CD4-positive, alpha-beta T cell treated with Interleukin-21 for 1 hour (primary cell): ENCODE measurements around the gene DNAJC15.
"Not testable (repeated sequence)": the region's sequence is repeated elsewhere in the genome, so short reads cannot be mapped to it uniquely, and the experiment has no call there.

Experiments used
- DNase-seq: peaks from one replicate; pipeline ENCODE4 v3.0.0-alpha.2; 2020

Gene DNAJC15

DNA sequence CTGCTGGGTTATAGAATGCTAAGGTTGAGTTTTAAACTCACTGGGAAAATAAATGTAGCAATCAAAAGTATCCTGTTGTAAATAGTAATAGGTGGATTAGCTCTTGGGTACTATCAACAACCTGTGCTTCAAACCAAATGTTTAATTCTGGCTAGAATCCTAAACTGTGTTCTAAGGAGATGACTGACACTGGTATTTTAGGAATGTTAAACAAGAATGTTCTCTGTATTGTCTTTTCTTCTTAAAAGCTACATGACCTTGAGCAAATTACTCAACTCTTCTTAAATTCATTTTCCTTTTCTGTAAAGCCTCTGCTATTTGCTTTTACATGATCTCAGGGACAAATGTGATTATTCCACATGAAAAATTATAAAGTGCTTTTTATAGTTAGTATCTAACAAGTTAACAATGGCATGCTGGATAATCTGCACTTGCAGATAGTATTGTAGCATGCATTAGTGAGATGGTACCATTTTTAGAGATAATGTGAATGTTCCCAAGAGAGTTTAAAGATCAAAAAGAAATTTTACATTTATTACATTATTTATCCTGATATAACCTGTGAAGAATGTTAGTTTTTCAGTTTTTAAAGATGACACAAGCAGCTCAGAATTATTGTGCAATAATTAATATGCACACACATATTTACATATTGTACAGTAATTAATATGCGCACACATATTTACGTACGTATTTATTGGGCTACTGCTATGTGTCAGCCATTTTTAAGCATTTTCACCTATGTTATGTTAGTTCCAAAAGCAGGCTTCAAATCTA lies 17.7 kb upstream of the DNAJC15 start:
- no peak for DNase-seq

DNA sequence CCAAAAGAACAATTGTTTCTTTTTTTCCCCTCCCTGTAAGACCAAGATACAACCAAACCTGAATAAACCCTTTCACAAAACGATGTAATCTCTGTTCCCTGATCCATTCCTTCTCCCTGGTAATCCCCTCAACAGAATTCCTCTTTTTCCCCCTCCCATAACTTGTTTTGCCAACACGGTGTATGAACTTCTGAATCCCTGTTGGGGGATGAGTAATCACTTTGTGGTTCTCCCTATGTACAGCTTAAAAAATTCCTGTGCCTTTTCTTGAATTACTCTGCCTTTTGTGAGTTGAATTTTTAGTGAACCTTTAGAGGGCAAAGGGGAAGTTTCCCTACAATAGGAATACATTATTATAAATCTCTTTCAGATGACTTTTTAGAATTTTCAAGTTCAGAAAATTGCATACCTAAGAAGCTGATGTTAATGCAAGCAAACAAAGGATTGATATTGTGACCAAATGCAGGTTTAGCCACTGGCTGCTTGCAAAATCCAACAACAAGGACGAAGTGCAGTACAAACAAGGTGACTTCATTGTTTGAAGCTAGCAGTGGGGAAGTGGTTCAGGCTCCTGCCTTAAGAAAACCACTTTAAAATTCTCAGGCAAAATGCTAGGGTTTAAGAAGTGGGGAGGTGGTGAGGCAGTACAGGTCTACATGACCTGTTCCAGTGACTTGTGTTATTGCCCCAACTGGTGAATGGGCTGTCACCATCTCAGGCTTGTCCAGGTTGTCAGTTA lies 16.3 kb upstream of the DNAJC15 start:
- DNase-seq: no peak

DNA sequence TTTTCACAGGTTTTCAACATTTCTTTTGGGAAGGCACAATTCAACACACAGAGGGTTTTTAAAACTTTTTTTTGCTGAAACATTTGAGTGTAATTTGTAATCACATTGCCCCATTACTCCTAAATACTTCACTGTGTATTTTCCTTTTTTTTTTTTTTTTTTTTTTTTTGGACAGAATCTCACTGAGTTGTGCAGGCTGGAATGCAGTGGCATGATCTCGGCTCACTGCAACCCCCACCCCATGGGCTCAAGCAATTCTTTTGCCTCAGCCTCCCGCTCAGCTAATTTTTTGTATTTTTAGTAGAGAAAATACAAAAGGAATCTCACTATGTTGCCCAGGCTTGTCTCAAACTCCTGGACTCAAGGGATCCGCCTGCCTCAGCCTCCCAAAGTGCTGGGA lies 14.8 kb upstream of the DNAJC15 start:
- DNase-seq: no peak

DNA sequence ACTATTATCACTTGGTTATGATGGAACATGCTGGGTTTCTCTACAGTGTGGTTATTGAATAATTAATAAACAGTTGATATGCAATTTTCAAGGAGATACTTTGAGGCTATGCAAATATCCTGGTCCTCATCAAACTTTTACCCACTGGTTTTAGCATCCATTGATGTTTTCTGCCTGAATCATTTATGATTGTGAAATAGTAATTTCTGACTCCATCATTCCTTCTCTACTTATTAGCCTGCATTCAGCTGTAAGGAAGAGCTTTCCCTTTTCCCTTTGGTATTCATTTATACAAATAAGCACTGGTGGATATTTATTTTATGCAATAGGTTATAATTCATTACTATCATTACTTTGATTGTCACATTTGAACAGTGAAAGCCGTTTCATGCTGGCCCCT lies 13.9 kb upstream of the DNAJC15 start:
- DNase-seq: no peak

DNA sequence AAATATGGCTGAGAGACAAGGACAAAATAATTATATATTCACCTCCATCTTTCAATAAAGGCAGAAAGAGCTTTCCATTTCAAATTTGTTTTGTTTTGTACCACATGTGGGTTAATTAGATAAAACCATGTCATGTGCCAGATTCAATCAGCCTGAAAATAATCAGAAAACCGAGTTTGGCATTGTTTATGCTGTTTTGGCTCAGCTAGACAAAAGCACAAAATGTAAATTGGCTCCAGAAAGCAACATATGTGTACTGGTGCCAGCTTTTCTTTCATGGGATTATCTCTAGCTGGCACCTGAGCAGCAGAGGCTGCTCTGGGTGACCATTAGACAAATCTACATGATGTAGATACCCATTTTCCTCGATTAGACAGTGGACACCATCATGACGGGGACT lies 9.2 kb upstream of the DNAJC15 start:
- DNase-seq: no peak

DNA sequence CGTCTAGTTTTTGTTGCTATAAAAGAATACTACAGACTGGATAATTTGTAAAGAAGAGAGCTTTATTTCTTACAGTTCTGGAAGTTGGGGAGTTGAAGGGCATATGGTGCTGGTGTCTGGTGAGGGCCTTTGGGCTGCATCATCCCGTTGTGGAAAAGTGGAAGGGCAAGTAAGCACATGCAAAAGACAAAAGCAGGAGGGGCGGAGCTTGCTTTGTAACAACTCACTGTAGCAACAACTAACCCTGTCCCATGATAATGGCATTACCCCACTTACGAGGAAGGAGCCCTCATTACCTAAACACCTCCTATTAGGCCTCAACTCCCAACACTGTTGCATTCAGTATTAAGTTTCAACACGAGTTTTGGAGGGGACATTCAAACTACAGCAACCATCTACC lies 7.2 kb upstream of the DNAJC15 start:
- no peak for DNase-seq

DNA sequence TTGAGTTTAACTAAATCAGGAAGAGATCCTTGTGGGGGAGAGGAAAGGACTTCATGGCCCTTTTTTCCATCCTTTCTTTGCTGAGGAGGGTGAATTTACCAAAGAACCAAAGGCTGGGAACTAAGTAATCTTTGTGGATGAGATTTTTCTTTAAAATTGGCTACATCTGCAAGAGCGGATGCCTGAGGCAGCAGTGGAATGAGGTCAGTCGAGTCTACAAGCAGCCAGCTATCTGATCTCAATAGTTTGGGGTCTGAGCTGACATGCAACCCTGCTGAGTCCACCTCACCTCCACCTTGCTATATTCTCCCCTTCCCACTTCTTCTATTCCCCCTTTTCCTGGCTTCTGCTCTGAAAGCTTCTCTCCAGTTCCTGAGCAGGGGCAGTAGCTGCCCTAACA lies 3.6 kb upstream of the DNAJC15 start:
- no peak for DNase-seq

DNA sequence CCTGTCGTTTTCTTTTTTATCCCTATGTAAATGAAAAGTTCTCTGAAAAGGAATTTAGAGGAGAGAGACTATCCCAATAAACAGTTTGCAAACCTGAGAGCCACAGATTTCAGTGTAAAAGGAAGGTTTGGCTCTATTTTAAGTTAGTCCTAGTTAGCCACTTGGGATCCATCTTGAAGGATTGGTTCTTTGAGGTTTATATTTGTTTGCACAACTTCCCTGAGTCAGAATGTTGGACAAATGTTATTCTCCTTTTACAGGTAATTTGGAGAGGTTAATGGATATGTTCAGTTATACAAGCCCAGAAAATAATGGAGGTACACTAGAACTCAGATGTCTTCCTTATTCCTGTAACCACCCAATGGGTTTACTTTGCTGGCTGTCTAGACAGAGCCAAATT lies 2.6 kb upstream of the DNAJC15 start:
- no peak for DNase-seq

DNA sequence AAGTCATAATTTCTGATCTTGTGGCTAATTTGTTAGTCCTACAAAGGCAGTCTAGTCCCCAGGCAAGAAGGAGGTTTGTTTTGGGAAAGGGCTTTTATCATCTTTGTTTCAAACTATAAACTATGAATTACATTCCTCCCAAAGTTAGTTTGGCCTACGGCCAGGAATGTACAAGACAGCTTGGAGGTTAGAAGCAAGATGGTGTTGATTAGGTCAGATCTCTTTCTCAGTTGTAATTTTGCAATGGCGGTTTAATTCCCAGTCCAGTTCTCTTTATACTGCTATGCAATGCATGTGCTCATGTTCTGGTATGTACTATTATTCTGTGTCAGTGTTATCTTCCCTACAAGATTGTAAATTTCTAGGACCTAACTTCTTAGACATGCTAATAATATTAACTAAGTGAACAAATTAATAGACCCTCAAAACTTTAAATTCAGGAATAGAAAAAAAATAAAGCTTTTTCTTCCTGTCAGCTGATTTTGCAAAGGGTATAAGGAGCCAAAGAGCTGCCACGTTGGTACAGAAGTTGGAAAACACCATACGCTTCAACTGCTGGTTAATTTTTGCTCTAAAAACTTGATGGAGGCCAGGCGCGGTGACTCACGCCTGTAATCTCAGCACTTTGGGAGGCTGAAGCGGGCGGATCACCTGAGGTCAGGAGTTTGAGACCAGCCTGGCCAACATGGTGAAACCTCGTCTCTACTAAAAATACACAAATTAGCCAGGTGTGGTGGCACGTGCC lies 1.3 kb upstream of the DNAJC15 start:
- no peak for DNase-seq

DNA sequence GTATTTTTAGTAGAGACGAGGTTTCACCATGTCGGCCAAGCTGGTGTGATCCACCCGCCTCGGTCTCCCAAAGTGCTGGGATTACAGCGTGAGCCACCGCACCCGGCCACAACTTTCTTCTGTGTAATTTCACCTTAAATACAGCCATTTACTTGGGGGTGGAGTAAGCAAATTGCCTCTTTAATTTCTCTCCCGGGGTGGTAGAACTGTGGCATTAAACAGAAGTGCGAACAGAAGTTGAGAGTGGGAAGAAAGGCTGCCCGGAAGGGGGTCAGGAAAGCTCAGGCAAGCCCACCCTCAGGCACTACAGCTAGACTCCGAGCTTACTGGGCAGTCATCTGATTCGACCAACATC lies 475 bp upstream of the DNAJC15 start:
- DNase-seq: no peak

DNA sequence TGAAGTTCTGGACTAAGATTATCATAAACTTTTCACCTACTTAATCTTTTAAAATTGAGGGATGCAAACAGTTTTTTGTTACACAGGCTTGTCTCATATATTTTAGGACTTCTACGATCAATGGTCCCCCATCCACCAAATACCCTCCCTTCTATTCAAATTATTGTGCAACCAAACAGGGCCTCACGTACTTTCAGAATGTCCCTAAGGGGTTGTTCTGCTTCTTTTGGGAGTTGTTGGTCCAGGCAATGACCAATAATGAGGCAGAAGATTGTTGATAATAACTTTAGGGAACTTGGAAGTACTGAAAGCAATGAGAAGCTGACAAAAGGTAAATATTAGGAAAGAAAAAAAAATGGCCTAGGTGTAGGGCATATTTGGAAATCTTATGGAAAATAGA lies 2.9 kb downstream of the DNAJC15 start:
- DNase-seq: no peak

DNA sequence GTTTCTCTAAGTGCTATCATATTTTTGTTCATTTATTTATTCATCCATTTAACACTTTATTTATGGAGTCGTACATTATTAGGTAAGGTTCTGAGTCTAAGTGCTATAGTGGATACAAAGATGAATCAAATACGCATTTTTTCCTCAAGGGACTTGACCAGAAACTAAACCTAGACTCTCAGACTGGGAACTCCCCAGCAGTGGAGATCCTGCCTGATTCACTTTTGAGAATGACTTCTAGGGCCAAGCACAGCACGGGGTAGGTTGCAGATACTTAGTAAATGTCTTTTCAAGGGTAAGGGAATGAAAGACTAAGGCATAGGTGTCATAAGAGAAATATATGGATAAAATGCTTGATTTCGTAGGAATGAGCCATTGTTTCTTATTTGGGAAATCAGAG lies 7.2 kb downstream of the DNAJC15 start:
- no peak for DNase-seq

DNA sequence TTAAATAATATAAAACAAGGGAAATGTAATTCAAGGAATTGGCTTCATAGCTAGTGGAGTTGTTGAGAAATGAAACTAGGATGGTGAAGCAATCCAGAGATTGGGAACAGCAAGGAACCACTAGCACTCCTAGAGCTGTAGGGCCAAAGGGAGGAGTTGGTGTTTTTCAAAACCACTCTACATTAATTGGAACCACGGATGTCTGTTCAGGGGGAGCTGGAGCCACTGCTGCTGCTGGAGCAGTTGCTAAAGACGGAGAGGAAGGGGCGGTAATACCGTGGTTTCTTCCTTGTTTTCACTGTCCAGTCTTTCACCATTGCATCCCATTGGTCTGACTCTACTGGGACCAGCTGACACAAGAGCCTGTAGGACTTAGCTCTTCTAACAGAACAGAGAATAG lies 8.5 kb downstream of the DNAJC15 start:
- no peak for DNase-seq

DNA sequence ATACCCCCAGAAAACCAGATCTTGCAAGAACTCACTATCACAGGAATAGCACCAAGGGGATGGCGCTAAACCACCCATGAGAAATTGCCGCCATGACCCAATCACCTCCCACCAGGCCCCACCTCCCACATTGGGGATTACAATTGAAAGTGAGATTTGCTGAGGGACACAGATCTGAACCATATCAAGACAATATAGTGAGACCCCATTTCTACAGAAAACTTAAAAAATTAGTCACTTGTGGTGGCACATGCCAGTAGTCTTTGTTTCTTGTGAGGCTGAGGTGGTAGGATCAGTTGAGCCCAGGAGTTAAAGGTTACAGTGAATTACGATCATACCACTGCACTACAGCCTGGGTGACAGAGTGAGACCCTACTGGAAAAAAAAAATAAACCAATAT lies 9.7 kb downstream of the DNAJC15 start:
- no peak for DNase-seq

DNA sequence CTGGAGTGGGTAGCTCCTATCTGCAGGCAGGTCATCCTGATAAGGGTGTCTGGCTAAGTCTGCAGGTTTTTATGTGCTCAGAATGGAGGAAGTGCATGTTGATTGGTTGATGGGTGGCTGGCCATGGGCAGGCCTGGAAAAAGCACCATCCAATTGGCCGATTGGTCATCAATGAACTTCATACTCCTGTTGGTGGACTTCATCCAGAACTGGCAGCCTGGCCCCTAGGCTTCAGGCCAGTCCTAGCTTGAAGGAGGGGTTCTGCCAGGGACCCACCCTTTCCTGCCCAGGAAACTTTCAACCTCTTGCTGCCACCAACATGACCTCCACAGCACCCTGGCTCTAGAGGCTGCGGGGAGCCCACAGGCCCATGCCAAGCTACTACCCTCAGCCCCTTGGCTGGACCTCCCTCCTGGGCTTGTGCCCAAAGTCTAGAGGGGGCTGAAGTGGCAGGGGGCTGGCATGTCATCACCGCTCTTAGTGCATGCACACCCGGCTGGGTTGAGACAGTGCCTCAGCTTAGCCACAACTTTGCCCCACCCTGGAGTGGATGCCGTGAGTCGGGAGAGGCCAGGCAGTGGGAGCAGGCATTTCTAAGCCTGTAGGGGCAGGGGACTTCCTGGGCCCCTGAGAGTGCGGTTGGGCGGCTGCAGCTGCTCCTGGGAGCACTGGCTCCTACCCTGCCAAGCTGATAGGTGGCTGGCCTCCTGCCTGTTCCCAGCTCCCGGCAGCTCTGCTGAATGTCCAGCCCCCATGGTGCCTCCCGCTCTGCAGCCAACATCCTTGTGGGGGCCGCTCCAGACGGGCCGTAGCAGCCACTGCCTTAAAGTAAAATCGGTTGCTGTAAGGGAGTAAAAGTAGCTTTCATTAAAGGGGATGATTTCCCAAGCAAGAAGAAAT lies 13.2 kb downstream of the DNAJC15 start:
- DNase-seq: no peak

DNA sequence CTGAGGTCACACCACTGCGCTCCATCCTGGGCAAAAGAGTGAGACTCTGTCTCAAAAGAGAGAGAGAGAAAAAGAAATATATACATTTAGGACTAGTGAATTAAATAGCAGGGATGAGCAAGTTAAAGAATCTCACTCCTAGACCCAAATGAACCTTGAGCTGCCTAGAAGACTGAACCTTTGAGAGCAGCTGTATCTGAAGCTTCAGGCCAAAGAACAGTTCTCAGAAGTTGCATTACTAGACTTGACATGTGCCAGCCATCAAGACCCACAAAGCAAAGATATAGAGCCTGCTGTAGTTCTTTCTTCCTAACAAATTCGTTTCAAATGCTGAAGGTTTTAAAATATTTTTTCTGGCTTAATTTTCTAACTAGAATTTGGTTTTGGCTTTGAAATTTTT lies 16.6 kb downstream of the DNAJC15 start:
- no peak for DNase-seq

DNA sequence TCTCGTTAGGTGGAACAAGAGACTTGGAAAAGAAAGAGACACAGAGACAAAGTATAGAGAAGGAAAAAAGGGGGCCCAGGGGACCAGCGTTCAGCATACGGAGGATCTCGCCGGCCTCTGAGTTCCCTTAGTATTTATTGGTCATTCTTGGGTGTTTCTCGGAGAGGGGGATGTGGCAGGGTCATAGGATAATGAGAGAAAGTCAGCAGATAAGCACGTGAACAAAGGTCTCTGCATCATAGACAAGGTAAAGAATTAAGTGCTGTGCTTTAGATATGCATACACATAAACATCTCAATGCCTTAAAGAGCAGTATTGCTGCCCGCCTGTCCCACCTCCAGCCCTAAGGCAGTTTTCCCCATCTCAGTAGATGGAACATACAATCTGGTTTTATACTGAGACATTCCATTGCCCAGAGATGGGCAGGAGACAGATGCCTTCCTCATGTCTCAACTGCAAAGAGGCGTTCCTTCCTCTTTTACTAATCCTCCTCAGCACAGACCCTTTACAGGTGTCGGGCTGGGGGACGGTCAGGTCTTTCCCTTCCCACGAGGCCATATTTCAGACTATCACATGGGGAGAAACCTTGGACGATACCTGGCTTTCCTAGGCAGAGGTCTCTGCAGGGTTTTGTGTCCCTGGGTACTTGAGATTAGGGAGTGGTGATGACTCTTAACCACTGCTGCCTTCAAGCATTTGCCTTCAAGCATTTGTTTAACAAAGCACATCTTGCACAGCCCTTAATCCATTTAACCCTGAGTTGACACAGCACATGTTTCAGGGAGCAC lies 17.4 kb downstream of the DNAJC15 start:
- DNase-seq: not testable (repeated sequence)

DNA sequence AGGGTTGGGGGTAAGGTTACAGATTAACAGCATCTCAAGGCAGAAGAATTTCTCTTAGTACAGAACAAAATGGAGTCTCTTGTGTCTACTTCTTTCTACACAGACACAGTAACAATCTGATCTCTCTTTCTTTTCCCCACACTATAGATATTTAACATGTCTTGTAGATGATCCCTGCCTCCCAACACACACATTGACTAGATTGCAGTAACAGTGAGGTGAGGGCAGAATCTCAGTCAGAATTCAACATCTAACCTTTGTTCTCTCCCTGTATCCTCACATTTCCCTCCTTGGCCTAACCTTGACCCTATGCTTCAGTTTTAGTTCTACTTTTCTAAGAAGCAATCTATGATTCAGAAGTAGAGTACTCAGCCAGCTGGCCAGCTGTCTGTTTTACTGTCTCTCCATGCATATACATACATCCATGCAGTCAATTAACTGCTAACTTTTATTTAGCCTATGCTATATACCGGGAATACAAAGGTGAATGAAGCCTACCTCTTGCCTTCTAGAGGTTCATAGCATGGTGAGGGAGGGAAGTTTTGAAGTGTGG lies 18.1 kb downstream of the DNAJC15 start:
- no peak for DNase-seq

DNA sequence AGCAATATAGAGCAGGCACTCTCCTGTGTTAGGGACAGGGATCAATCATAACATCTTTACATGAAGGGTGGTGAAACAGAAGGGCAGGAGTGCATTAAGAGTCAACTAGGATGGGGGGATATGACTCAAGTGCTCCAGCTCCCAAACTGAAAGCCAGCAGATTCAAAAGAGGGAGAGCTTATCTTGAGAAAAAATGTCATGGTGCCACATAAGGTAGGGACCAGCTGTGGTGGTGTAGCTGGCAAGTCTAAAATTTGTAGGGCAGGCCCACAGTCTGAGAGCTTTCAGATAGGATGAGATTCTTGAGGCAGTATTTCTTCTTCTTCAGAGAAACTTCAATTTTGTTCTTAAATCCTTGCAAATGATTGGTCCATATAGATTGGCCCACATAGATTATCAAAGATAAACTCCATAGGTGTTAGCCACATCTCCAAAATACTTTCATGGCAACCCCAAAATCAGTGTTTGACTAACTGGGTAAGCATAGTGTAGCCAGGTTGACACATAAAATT lies 19.1 kb downstream of the DNAJC15 start:
- DNase-seq: no peak

DNA sequence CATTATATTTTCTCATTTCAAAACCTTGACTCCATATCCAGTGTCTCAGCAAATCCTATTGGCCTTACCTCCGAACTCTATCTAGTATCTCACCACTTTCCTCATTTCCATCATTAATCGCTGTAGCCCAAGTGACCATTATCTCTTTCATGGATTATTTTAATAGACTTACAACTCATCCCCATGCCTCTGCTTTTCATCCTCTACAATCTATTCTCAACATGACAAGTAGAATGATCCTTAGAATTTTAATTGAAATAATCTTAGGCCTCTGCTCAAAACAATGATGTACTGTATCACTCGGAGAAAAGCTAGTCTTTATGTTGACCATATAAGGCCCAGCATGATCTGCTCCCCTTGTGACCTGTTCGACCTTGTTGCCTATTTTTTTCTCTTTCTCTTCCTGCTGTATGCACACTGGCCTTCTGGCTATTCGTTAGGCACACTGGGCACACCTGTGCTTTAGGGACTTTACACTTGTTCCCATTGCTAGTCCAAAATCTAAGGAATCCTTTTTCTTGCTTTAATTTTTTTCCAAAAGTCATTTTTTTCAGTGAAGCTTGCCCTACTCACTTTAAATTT lies 21.4 kb downstream of the DNAJC15 start:
- DNase-seq: no peak

DNA sequence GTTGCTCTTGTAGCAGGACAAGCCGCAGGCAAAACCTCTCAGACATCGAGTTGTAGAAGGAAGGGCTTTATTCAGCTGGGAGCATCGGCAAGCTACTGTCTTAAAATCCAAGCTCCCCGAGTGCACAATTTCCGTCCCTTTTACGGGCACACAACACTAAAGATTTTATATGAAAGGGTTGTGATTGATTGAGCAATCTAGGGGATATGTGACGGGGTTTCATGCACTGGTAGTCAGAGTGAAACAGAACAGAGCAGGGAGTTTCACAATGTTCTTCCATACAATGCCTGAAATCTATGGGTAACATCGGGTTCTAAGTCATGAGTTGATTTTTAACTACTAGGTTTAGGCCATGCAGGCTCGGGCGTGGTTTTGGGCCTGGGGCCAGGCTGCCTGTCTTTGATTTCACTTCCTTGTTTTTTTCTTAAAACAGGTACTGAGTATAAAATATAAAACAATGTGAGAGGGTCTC lies 22.0 kb downstream of the DNAJC15 start:
- DNase-seq: peak; percentile 29
